Panc1 (cell line): ENCODE results near the gene POLE. TPM values are rescaled to one million over a fixed set of nuclear protein-coding genes. Genes with fewer than 3 reads are reported as not detected.

Source experiments
- ATAC-seq: fragments of 200-7000 bp; cut with Tn5 transposase; 2 replicates; pipeline ENCODE4 v1.9.1; 2020; ENCODE audit warnings: mild to moderate bottlenecking, moderate library complexity
- BruUV-seq: library from RNA; stranded (reverse); fragments of 400-500 nt; replicated peaks from 2 replicates; lab custom pipeline; 2021; lab: Mats Ljungman, UMichigan
- CTCF ChIA-PET: fragments of 300-600 bp; sonication (Branson Sonifier 250); formaldehyde crosslinking; loops from one replicate; lab custom pipeline; 2022; ENCODE audit warnings: antibody characterized with exemption; lab: Charles Lee
- POLR2A ChIA-PET: fragments of 300-600 bp; sonication (Branson Sonifier 250); formaldehyde crosslinking; loops from one replicate; lab custom pipeline; 2022; ENCODE audit warnings: antibody characterized with exemption; lab: Charles Lee
- DNase-seq: peaks from one replicate; pipeline ENCODE4 v3.0.0-alpha.2; 2010; ENCODE audit warnings: low read depth, low spot score
- H3K27ac ChIP-seq: 2 replicates; pipeline ENCODE4 v1.5.1; 2011; ENCODE audit warnings: mild to moderate bottlenecking, low read length, inconsistent platforms
- H3K27me3 ChIP-seq: fragments of 200-500 bp; sonication (Bioruptor generic); 2 replicates; pipeline ENCODE4 v1.6.0; 2014; ENCODE audit warnings: low read length, inconsistent platforms; ENCODE audit not compliant: control insufficient read depth, insufficient read depth
- H3K36me3 ChIP-seq: fragments of 200-500 bp; sonication (Bioruptor generic); 2 replicates; pipeline ENCODE4 v1.5.1; 2014; ENCODE audit warnings: inconsistent platforms, mild to moderate bottlenecking, low read length, moderate library complexity; ENCODE audit not compliant: control insufficient read depth, insufficient read depth
- H3K4me1 ChIP-seq: 2 replicates; pipeline ENCODE4 v1.5.1; 2011; ENCODE audit warnings: inconsistent platforms, mild to moderate bottlenecking, low read length, moderate library complexity; ENCODE audit not compliant: control insufficient read depth, insufficient read depth
- H3K4me3 ChIP-seq, 2 experiments: 2 replicates each; pipeline ENCODE4 v1.5.1; 2011 to 2012; ENCODE audit warnings: low read depth in 2 of 2, low read length in 2 of 2, mild to moderate bottlenecking in 2 of 2, inconsistent platforms in 1 of 2, moderate library complexity in 1 of 2
- H3K9me3 ChIP-seq: fragments of 200-500 bp; sonication (Bioruptor generic); 2 replicates; pipeline ENCODE4 v1.5.1; 2014; ENCODE audit warnings: low read depth, mild to moderate bottlenecking, inconsistent platforms, low read length, moderate library complexity; ENCODE audit not compliant: control insufficient read depth, insufficient read depth
- POLR2AphosphoS5 ChIP-seq: IDR thresholded peaks from 2 replicates; pipeline ENCODE4 v1.6.1; 2012; ENCODE audit warnings: mild to moderate bottlenecking, low read depth, low read length, moderate library complexity
- REST ChIP-seq, 2 experiments: IDR thresholded peaks; 2 replicates each; pipeline ENCODE4 v1.6.1; 2011 to 2012; ENCODE audit warnings: low read depth in 2 of 2, control low read depth in 1 of 2, low read length in 1 of 2, mild to moderate bottlenecking in 1 of 2, moderate library complexity in 1 of 2; ENCODE audit not compliant: insufficient read depth in 1 of 2
- SIN3A ChIP-seq: IDR thresholded peaks from 2 replicates; pipeline ENCODE4 v1.6.1; 2012; ENCODE audit warnings: low read depth, mild to moderate bottlenecking, low read length, moderate library complexity, borderline replicate concordance; ENCODE audit not compliant: insufficient read depth
- TCF7L2 ChIP-seq: IDR thresholded peaks from 2 replicates; pipeline ENCODE4 v1.6.1; 2011; ENCODE audit warnings: mild to moderate bottlenecking, low read depth, low read length, inconsistent platforms
- in situ Hi-C: cut with HindIII; loops from 2 replicates; pipeline ENCODE4 v1.10.0; 2016; ENCODE audit warnings: low sequenced_read_pairs, low pct_unique_long_range_greater_than_20kb
- intact Hi-C: fragments of 100-400 bp; cut with micrococcal nuclease; formaldehyde crosslinking; loops from one replicate; pipeline ENCODE4 v1.10.0; 2022; ENCODE audit not compliant: unreplicated experiment
- total RNA-seq: library from RNA; stranded (reverse); gene quantifications from one replicate; pipeline ENCODE4 v1.2.1, GENCODE V29; 2021; ENCODE audit not compliant: unreplicated experiment
- TF ChIP-seq, protein P1 (sequence below): fragments of 450-650 bp; IDR thresholded peaks from 2 replicates; pipeline ENCODE4 v1.5.1; 2017; ENCODE audit warnings: mild to moderate bottlenecking

The POLE gene
- total RNA-seq, 1 experiment from 2014 or later: 112 TPM

- DNase-seq (no peak), ATAC-seq (no peak)
- TSS peak; percentile 86 for BruUV-seq
- Histone ChIP-seq H3K27me3 (no peaks in the 10 kb centered on the region), H3K27ac (no peak overlapping the region), H3K9me3 (no peaks in the 10 kb centered on the region), H3K4me3 (no peak overlapping the region), H3K36me3 (peaks cover 14% of the 10 kb centered on the region), H3K4me1 (peaks cover 8% of the 10 kb centered on the region)
- no peak for TF ChIP-seq TCF7L2
- CTCF ChIA-PET: no interaction called here
- in situ Hi-C loops: no loop called here
- intact Hi-C loops: no loop called here
- POLR2A ChIA-PET: interaction anchor here (0.7 kb wide), 1 partner anchor 293 kb away, joined by 11 read pairs; no protein-coding TSS in a partner anchor
Observed at GRCh38 chr12:132720606-132721345, 33.6 kb upstream of the POLE start.

DNA sequence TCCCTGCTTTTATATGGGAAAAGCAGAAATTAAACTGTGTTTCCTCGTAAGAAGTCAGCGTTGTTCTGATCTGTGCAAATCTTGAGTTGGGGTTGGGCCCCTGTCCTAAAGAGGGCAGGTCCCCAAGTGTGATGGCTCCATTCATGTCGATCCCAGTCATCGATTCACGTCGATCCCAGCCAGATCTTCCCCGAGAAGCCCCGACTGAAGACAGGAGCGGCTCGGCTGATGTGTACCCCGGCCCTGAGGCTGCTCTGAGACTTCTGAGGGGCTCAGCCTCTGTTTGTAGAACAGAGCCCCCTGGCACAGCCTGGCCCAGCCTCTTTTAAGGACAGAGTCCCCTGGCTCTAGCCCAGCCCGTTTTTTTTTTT, 32.8 kb upstream of the POLE start:
- Histone ChIP-seq H3K4me1 (peaks cover 8% of the 10 kb centered on the region), H3K27ac (no peak overlapping the region), H3K9me3 (no peaks in the 10 kb centered on the region), H3K36me3 (peaks cover 7% of the 10 kb centered on the region), H3K27me3 (no peaks in the 10 kb centered on the region), H3K4me3 (no peak overlapping the region)
- in situ Hi-C loops (no loop called here), intact Hi-C loops (no loop called here)
- DNase-seq: no peak
- BruUV-seq: no TSS peak
- TF ChIP-seq POLR2AphosphoS5 (no peak), TCF7L2 (no peak), REST (IDR thresholded peaks at IDR 0.05; ENCODE audit: insufficient read depth in 1 of 2, low read depth in 2 of 2, low read length in 1 of 2) (no peak)
- TF ChIP-seq, protein P1, sequence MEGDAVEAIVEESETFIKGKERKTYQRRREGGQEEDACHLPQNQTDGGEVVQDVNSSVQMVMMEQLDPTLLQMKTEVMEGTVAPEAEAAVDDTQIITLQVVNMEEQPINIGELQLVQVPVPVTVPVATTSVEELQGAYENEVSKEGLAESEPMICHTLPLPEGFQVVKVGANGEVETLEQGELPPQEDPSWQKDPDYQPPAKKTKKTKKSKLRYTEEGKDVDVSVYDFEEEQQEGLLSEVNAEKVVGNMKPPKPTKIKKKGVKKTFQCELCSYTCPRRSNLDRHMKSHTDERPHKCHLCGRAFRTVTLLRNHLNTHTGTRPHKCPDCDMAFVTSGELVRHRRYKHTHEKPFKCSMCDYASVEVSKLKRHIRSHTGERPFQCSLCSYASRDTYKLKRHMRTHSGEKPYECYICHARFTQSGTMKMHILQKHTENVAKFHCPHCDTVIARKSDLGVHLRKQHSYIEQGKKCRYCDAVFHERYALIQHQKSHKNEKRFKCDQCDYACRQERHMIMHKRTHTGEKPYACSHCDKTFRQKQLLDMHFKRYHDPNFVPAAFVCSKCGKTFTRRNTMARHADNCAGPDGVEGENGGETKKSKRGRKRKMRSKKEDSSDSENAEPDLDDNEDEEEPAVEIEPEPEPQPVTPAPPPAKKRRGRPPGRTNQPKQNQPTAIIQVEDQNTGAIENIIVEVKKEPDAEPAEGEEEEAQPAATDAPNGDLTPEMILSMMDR: no peak
- ChIA-PET POLR2A (interaction anchor here (0.7 kb wide), 1 partner anchor 293 kb away, joined by 11 read pairs; no protein-coding TSS in a partner anchor), CTCF (no interaction called here)
- ATAC-seq: no peak

- intact Hi-C loops (no loop called here), in situ Hi-C loops (no loop called here)
- Histone ChIP-seq H3K4me3 (no peak overlapping the region), H3K4me1 (peaks cover 8% of the 10 kb centered on the region), H3K27ac (peak overlapping the region; percentile 51; the same call in 1 of the 2 replicates), H3K36me3 (peaks cover 5% of the 10 kb centered on the region), H3K9me3 (no peaks in the 10 kb centered on the region), H3K27me3 (no peaks in the 10 kb centered on the region)
- ChIA-PET POLR2A (no interaction called here), CTCF (no interaction called here)
- no peak for TF ChIP-seq POLR2AphosphoS5
- TF ChIP-seq SIN3A: no peak
- no peak for TF ChIP-seq REST (IDR thresholded peaks at IDR 0.05; ENCODE audit: insufficient read depth in 1 of 2, low read depth in 2 of 2, low read length in 1 of 2)
- TF ChIP-seq, protein P1: no peak
- TF ChIP-seq TCF7L2: no peak
- ATAC-seq (peak; percentile 15; the same call in 1 of the 2 replicates), DNase-seq (no peak)
- no TSS peak for BruUV-seq
Observed at GRCh38 chr12:132719141-132719953, 32.2 kb upstream of the POLE start.
